H1 (cell line): ENCODE results near the gene RGS17. TPM values are rescaled to one million over a fixed set of nuclear protein-coding genes. Genes with fewer than 3 reads are reported as not detected.
A peak's percentile ranks its signal among the peaks of the same experiment; 100 is the strongest.

Experiments
- CHD2 ChIP-seq: IDR thresholded peaks from 2 replicates; pipeline ENCODE4 v1.6.1; 2012; ENCODE audit warnings: low read length, improper control_type of control experiment
- CREB1 ChIP-seq: IDR thresholded peaks from 2 replicates; pipeline ENCODE4 v1.6.1; 2012; ENCODE audit warnings: inconsistent platforms
- KDM4A ChIP-seq: IDR thresholded peaks from one replicate; pipeline ENCODE4 v1.7.1; 2012; ENCODE audit warnings: low read depth, mild to moderate bottlenecking, moderate library complexity, low read length, inconsistent platforms; ENCODE audit not compliant: severe bottlenecking
- NRF1 ChIP-seq: IDR thresholded peaks from 2 replicates; pipeline ENCODE4 v1.6.1; 2011; ENCODE audit warnings: mild to moderate bottlenecking, low read depth, low read length, improper control_type of control experiment
- PHF8 ChIP-seq: fragments of 200-600 bp; sonication (generic); conservative IDR thresholded peaks from 2 replicates; pipeline ENCODE4 v1.7.1; 2012; ENCODE audit warnings: low read depth, mild to moderate bottlenecking, inconsistent platforms, low read length, moderate library complexity
- RBBP5 ChIP-seq: IDR thresholded peaks from 2 replicates; pipeline ENCODE4 v1.7.1; 2012; ENCODE audit warnings: low read depth, mild to moderate bottlenecking, inconsistent platforms, low read length, moderate library complexity, borderline replicate concordance
- SIRT6 ChIP-seq: IDR thresholded peaks from one replicate; pipeline ENCODE4 v1.7.1; 2012; ENCODE audit warnings: low read length, inconsistent platforms
- SP4 ChIP-seq: IDR thresholded peaks from 2 replicates; pipeline ENCODE4 v1.6.1; 2012; ENCODE audit warnings: low read length, inconsistent platforms
- TBP ChIP-seq: IDR thresholded peaks from 2 replicates; pipeline ENCODE4 v1.6.1; 2011; ENCODE audit warnings: low read depth, low read length, improper control_type of control experiment
- polyA plus RNA-seq, 7 experiments: library from polyadenylated mRNA; depleted of rRNA in 3 of 7; stranded (reverse) in 5 of 7; unstranded in 2 of 7; fragments of >200 nt in 5 of 7; fragments of 200-250 nt in 2 of 7; gene quantifications; 1 replicate in 5 of 7; 2 replicates in 1 of 7; 4 replicates in 1 of 7; pipeline versions ENCODE4 v1.2.1 to v1.2.3, GENCODE V29; 2011 to 2013; ENCODE audit warnings: missing spikeins in 2 of 7, mixed read lengths in 2 of 7
- total RNA-seq: library from RNA; stranded (reverse); fragmentation: NEBNext Ultra II Directional; extraction: Animal tissue kit (Norgen Biotek cat#: 25700); gene quantifications from 2 replicates; pipeline ENCODE4 v1.2.1, GENCODE V29; 2021
- TF ChIP-seq, protein P1 (sequence below): IDR thresholded peaks from 2 replicates; pipeline ENCODE4 v1.6.1; 2012; ENCODE audit warnings: inconsistent platforms

Gene RGS17
- total and polyA plus RNA-seq, 2 of the 8 experiments (the other 6 are each of a cell fraction or from before 2014, with no cell fraction given): 2.0 to 12.2 TPM

DNA sequence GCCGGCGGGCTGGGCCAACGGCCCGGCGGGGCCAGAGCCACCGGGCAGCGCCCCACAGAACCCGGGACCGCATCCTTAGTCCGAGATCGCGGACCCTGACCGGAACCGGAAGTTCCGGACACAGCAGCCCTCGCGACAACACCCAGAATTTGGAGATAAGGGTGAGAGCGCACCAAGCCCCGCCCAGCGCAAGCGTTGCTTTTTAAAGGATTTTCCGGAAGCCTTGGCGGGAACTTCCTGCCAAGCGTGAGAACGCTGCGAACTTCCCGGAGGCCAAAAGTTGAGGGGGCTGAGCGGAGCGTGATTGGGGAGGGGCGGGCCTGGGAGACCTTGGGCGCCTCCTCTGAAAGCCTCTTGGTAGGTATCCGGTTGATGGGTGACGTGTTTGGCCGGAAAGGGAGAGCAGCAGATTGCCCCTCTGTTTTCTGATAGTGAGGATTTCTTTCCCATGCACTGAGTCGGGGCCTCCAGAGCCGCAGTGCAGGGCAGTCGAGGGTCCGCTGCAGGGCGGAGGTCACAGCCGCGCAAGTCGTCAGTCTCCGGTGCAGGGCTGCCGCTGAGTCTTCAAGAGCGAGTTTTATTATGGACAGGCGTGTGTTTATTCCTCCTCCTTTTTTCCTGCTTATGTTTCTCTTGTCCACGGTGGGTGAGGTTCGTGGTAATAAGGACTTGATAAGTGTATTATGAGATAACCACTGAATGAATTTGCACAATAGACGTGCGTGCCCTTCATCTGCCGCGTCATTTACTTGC is 128.3 kb downstream of the RGS17 start, which contains the start of gene MTRF1L (continued):
- peak; percentile 11 for TF ChIP-seq KDM4A
- peak; percentile 45; the same call in 1 of the 2 replicates for TF ChIP-seq SP4
- peak; percentile 83; the same call in 1 of the 2 replicates for TF ChIP-seq RBBP5
- peak; percentile 3 for TF ChIP-seq PHF8
- TF ChIP-seq TBP: peak; percentile 76
- TF ChIP-seq, protein P1, sequence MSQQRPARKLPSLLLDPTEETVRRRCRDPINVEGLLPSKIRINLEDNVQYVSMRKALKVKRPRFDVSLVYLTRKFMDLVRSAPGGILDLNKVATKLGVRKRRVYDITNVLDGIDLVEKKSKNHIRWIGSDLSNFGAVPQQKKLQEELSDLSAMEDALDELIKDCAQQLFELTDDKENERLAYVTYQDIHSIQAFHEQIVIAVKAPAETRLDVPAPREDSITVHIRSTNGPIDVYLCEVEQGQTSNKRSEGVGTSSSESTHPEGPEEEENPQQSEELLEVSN: peak; percentile 74
- TF ChIP-seq CREB1: peak; percentile 33; the same call in 1 of the 2 replicates
- peak; percentile 89 for TF ChIP-seq CHD2
- TF ChIP-seq NRF1: no peak
- no peak for TF ChIP-seq SIRT6
